Coronary artery (tissue), 2 donors: Measurements from ENCODE around the gene PNMA5.
"Not testable (repeated sequence)": the region's sequence is repeated elsewhere in the genome, so short reads cannot be mapped to it uniquely, and the experiment has no call there.

Source experiments
- DNase-seq: peaks from one replicate; pipeline ENCODE4 v3.0.0-alpha.2; 2017; ENCODE audit warnings: low spot score
- H3K27ac ChIP-seq, 2 donors: fragments of 200-600 bp; sonication (generic); one replicate each; pipeline ENCODE4 v1.5.1; 2016 to 2019
- H3K4me3 ChIP-seq: fragments of 200-600 bp; sonication (generic); 2 replicates; pipeline ENCODE4 v1.5.1; 2016; ENCODE audit warnings: mild to moderate bottlenecking, moderate library complexity
- TF ChIP-seq, protein P1 (sequence below): fragments of 200-600 bp; sonication (generic); IDR thresholded peaks from one replicate; pipeline ENCODE4 v1.5.1; 2019; ENCODE audit warnings: antibody characterized with exemption

Gene PNMA5

DNA sequence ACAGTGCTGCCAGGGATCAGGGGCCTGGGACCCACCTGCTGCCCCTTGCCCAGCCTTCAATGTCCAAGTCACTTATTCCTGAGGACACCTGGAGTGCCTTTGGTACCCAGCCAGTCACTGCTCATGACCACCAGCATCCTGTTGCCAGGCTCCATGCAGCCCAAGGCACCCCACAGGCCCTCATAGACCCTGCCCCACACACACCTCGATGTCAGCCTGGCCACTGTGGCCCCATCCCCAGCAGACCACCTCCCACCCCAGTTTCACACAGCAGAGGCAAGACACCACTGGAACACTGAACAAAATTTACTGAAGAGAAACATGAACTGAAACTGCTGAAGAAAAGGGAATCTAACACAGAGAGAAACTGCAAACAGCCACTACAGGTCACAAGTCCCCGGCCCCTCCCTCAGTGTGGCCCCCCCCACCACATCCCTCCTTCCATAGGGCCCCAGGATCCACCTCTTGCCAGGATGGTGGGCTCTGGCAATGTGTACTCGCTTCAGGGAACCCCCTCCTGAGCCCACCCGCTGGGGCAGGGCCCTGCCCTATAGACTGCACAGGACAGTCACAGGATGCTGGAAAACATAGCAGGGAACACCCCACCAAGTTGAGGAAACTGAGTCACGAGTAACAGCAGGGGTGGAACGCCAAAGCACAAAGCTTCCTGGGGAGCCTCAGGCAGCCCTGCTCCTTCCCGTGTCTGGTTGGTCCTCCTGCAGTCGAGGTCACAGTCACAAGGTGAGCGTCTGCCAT is 5.2 kb downstream of the PNMA5 start:
- no peak for DNase-seq
- H3K27ac ChIP-seq, result no peak overlapping the region
- TF ChIP-seq, protein P1, sequence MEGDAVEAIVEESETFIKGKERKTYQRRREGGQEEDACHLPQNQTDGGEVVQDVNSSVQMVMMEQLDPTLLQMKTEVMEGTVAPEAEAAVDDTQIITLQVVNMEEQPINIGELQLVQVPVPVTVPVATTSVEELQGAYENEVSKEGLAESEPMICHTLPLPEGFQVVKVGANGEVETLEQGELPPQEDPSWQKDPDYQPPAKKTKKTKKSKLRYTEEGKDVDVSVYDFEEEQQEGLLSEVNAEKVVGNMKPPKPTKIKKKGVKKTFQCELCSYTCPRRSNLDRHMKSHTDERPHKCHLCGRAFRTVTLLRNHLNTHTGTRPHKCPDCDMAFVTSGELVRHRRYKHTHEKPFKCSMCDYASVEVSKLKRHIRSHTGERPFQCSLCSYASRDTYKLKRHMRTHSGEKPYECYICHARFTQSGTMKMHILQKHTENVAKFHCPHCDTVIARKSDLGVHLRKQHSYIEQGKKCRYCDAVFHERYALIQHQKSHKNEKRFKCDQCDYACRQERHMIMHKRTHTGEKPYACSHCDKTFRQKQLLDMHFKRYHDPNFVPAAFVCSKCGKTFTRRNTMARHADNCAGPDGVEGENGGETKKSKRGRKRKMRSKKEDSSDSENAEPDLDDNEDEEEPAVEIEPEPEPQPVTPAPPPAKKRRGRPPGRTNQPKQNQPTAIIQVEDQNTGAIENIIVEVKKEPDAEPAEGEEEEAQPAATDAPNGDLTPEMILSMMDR, result no peak

DNA sequence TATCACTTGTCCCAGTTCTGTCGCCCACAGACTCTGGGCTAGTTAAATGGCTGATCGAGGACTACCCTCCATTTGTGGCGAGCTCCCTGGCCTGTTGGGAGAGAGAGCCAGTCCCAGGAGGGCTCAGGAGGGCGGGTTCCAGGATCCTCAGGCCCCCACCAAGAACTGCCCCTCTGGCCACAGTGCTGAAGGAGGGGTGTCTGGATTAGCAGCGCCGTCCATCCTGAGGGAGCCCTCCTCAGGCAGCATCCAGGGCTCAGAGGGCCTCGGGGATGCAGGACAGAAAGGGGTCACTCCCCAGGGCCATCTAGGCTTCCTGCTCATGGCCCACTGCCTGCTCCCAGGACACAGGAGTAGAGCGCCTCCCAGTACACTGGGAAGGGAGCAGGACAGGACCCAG is 6.1 kb downstream of the PNMA5 start:
- no peak overlapping the region for H3K4me3 ChIP-seq
- DNase-seq, result no peak
- TF ChIP-seq, protein P1, result no peak
- no peak overlapping the region for H3K27ac ChIP-seq

More for the DNA sequence above, 5.2 kb downstream of the PNMA5 start:
- no peak overlapping the region for H3K4me3 ChIP-seq

DNA sequence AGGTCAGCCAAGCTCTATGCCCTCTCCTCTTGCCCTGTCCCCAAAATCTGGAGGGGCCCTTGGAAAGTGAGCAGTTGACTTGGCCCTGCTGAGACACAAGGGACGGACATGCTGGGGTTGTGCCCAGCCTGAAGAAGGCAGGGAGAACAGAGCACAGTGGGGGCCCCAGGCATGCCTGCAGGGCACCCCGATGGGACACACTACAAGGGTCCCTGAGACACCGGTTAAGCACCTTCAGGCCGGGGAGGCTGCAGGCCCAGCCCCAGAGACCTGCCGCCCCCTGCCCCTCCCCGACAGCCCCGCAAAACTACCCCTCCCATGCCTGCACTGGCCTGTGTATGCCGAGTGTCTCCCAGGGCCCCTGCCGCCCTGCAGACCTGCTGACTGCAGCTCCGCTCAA is 6.8 kb downstream of the PNMA5 start:
- not testable (repeated sequence) for H3K27ac ChIP-seq, H3K4me3 ChIP-seq, DNase-seq

DNA sequence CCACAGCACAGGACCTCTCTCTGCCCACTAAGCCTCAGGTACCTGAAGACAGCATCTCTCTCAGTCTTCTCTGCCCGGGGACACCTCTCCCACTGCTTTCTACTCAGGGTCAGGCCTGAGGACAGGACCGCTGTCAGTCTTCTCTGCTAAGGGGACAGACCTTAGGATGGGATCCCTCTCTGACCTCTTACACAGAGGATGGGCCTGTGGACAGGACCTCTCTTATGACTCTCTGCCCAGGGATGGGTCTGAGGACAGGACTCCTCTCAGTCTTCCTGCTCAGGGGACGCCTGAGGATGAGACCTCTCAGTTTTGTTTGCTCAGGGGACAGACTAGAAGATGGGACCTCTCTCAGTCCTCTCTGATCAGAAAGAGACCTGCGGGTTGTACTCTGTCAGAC is 8.5 kb downstream of the PNMA5 start:
- DNase-seq, H3K4me3 ChIP-seq, H3K27ac ChIP-seq: not testable (repeated sequence)

DNA sequence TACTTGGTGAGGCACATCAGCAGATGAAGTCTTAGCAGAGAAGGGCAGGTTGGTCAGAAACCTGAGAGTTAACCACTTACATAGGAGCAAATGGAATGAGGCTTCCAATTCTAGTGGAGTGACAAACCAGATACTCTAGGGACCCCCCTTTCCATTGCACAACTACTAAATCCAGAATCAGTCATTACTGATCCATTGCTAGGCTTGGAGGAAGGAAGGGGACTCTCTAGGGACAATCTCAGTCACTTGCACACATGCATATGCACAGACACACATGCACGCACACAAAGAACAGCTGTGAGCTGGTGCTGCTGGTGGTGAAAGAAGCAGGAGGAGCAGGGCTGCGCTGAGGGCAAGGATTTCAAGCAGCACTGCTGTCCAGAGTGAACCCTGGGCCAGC is 25.7 kb downstream of the PNMA5 start:
- TF ChIP-seq, protein P1, result no peak
- no peak overlapping the region for H3K27ac ChIP-seq
- no peak for DNase-seq
- H3K4me3 ChIP-seq, result no peak overlapping the region

DNA sequence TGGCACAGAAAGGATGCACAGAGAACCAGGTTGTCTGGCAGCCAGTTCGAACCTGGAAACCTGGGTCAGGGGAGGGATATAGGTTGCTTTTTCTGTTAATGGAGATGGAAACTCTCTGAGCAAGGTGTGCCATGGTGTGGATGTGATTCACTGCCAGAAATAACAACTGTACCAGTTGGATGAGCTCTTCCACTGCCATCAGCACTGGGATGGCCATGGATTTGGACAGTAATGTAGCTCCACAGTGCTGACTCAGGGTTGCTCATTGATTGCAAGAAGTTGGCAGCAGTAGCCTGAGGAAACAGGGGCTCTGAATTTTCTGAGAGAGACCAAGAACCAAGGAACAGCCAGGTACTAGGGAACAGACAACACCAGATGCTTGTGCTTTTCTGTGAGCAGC is 33.8 kb downstream of the PNMA5 start:
- no peak overlapping the region for H3K4me3 ChIP-seq
- no peak for DNase-seq
- TF ChIP-seq, protein P1, result no peak
- H3K27ac ChIP-seq, result no peak overlapping the region

DNA sequence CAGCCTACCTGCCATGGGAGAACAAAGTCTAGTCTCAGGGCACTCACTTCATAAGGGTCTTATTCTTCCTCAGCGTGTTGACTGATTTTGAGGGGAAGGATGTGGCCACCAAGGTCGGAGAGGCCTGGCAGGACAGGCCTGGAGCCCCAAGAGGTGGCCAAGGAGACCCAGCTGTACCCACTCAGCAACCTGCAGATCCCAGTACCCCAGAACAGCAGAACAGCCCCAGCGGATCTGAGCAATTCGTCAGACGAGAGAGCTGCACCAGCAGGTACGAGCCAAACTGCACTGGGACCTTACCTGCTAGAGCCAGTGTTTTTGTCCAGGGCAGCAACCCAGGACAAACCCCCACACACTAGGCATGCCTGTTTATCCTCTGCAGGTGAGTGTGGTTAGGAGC is 34.3 kb downstream of the PNMA5 start:
- no peak overlapping the region for H3K4me3 ChIP-seq
- no peak overlapping the region for H3K27ac ChIP-seq
- DNase-seq, result no peak
- TF ChIP-seq, protein P1, result no peak

DNA sequence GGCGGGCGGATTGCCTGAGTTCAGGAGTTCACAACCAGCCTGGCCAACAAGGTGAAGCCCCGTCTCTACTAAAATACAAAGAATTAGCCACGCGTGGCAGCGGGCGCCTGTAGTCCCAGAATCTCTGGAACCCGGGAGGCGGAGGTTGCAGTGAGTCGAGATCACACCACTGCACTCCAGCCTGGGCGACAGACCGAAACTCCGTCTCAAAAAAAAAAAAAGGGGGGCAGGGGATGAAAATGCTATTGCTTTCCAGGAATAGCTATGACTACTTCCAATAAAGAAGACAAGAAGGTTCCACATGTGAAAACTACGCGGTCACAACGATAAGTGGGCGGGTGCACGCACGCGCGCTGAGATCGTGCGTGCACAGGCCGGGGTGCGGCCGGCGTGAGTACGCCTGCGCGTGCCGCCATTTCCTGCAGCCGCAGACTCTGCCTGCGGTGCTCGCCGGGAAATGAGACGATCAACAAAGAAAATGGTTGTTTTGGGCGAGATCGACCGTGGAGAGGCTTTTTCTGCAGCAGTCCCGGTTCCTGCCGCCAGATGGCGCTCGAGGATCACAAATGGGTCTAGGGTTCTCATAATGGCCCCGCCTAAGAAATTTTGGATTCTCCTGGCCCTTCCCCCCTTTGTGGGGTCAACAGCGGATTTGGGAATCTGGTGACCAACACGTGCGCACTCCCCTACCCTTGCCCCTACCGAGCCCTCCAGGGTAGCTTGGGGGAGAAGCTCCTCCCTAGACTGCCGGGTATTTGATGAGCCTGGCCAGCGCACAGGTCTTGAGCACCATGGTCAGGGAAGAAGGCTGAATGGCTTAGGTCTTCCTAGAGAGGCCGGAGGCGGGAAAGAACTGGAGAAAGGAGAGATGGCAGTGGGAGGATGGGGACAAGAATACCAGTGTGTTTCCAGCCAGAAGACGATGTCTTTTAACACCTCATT is 35.1 kb downstream of the PNMA5 start:
- peak overlapping the region; percentile 48 for H3K4me3 ChIP-seq

More for the DNA sequence above, 35.1 kb downstream of the PNMA5 start:
- DNase-seq, result peak; percentile 90
- TF ChIP-seq, protein P1, result peak; percentile 74
- peak overlapping the region; percentile 23 to 63 for H3K27ac ChIP-seq
